Kidney epithelial cell (primary cell): ENCODE results near the gene KLHL40. TPM values are rescaled to one million over a fixed set of nuclear protein-coding genes. Genes with fewer than 3 reads are reported as not detected.

Source experiments
- DNase-seq: peaks from one replicate; pipeline ENCODE4 v3.0.0-alpha.2; 2010; ENCODE audit warnings: low read depth
- H3K27me3 ChIP-seq: 2 replicates; pipeline ENCODE4 v1.6.0; 2011; ENCODE audit warnings: low read length; ENCODE audit not compliant: control insufficient read depth, insufficient read depth
- H3K36me3 ChIP-seq: 2 replicates; pipeline ENCODE4 v1.5.1; 2011; ENCODE audit warnings: low read length; ENCODE audit not compliant: control insufficient read depth, insufficient read depth
- H3K4me3 ChIP-seq: 2 replicates; pipeline ENCODE4 v1.5.1; 2011; ENCODE audit warnings: low read depth, mild to moderate bottlenecking, control low read depth, low read length
- total RNA-seq: library from RNA; depleted of rRNA; stranded (reverse); fragments of >200 nt; gene quantifications from 2 replicates; pipeline ENCODE4 v1.2.3, GENCODE V29; 2015
- TF ChIP-seq, protein P1 (sequence below): IDR thresholded peaks from 2 replicates; pipeline ENCODE4 v1.5.1; 2011; ENCODE audit warnings: mild to moderate bottlenecking, moderate library complexity, low read length, control low read depth, inconsistent platforms; ENCODE audit not compliant: insufficient read depth, poor library complexity, severe bottlenecking

The KLHL40 gene
- total RNA-seq, 1 donor from 2014 or later: not detected

GRCh38 chr3:42652611-42653302, 32.6 kb upstream of the KLHL40 start:
- peak overlapping the region; percentile 79 for H3K4me3 ChIP-seq
- H3K36me3 ChIP-seq: no peaks in the 10 kb centered on the region
- TF ChIP-seq, protein P1, sequence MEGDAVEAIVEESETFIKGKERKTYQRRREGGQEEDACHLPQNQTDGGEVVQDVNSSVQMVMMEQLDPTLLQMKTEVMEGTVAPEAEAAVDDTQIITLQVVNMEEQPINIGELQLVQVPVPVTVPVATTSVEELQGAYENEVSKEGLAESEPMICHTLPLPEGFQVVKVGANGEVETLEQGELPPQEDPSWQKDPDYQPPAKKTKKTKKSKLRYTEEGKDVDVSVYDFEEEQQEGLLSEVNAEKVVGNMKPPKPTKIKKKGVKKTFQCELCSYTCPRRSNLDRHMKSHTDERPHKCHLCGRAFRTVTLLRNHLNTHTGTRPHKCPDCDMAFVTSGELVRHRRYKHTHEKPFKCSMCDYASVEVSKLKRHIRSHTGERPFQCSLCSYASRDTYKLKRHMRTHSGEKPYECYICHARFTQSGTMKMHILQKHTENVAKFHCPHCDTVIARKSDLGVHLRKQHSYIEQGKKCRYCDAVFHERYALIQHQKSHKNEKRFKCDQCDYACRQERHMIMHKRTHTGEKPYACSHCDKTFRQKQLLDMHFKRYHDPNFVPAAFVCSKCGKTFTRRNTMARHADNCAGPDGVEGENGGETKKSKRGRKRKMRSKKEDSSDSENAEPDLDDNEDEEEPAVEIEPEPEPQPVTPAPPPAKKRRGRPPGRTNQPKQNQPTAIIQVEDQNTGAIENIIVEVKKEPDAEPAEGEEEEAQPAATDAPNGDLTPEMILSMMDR: no peak
- H3K27me3 ChIP-seq: no peaks in the 10 kb centered on the region
- peak; percentile 66 for DNase-seq

DNA sequence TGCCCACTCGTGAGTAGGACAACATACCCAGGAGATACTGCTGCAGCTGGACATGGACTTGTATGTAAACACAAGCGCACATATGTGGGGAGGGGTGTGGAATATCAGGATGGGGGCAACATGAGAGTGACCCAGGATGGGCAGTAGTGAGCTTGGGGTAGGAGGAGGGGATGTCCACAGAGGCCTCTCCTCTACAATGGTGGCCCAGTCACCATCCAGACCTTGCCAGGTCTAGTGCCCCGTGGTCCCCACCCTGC, 32.1 kb upstream of the KLHL40 start:
- H3K4me3 ChIP-seq: peak overlapping the region; percentile 79
- TF ChIP-seq, protein P1: no peak
- no peaks in the 10 kb centered on the region for H3K27me3 ChIP-seq
- DNase-seq: no peak
- no peaks in the 10 kb centered on the region for H3K36me3 ChIP-seq

GRCh38 chr3:42653560-42654330, 31.6 kb upstream of the KLHL40 start, which contains the start of gene ZBTB47:
ZBTB47 (plus strand) TSS chr3:42653697; CDS start chr3:42658356, 4,659 bp downstream.
- H3K4me3 ChIP-seq: peak within 1 kb of the TSS; percentile 79
- H3K27me3 ChIP-seq: no peaks in the 10 kb centered on the region
- no peaks in the 10 kb centered on the region for H3K36me3 ChIP-seq
- TF ChIP-seq, protein P1: no peak
- DNase-seq: no peak

GRCh38 chr3:42654331-42655201, 30.8 kb upstream of the KLHL40 start:
- no peaks in the 10 kb centered on the region for H3K27me3 ChIP-seq
- TF ChIP-seq, protein P1: peak; percentile 14
- peak overlapping the region; percentile 79 for H3K4me3 ChIP-seq
- no peak for DNase-seq
- H3K36me3 ChIP-seq: no peaks in the 10 kb centered on the region

GRCh38 chr3:42655331-42655888, 29.9 kb upstream of the KLHL40 start:
- Histone ChIP-seq H3K36me3 (no peaks in the 10 kb centered on the region), H3K4me3 (peak overlapping the region; percentile 79), H3K27me3 (no peaks in the 10 kb centered on the region)
- DNase-seq: no peak
- TF ChIP-seq, protein P1: no peak
